Astrocyte (in vitro differentiated cells and primary cell): ENCODE measurements around the gene SSH2. TPM values are rescaled to one million over a fixed set of nuclear protein-coding genes. Genes with fewer than 3 reads are reported as not detected.

Experiments
- DNase-seq: peaks from one replicate; pipeline ENCODE4 v3.0.0-alpha.2; 2010; ENCODE audit warnings: low read depth
- FAIRE-seq: peaks from 2 replicates; lab custom pipeline; 2011; peaks lifted over from hg19 to GRCh38; lab: Jason Lieb, UNC
- H2AFZ ChIP-seq: 2 replicates; pipeline ENCODE4 v1.6.0; 2012; ENCODE audit warnings: low read depth, low read length, inconsistent platforms
- H3K27ac ChIP-seq: 2 replicates; pipeline ENCODE4 v1.5.1; 2011; ENCODE audit warnings: low read depth, low read length, inconsistent platforms
- H3K27me3 ChIP-seq: 2 replicates; pipeline ENCODE4 v1.6.0; 2011; ENCODE audit warnings: low read length, inconsistent platforms; ENCODE audit not compliant: insufficient read depth
- H3K36me3 ChIP-seq: 2 replicates; pipeline ENCODE4 v1.5.1; 2011; ENCODE audit warnings: low read length, inconsistent platforms; ENCODE audit not compliant: insufficient read depth
- H3K4me1 ChIP-seq: 2 replicates; pipeline ENCODE4 v1.5.1; 2011; ENCODE audit warnings: low read length, inconsistent platforms; ENCODE audit not compliant: insufficient read depth
- H3K4me2 ChIP-seq: 2 replicates; pipeline ENCODE4 v1.6.0; 2012; ENCODE audit warnings: low read length, inconsistent platforms
- H3K4me3 ChIP-seq: 2 replicates; pipeline ENCODE4 v1.5.1; 2011; ENCODE audit warnings: low read depth, mild to moderate bottlenecking, low read length, inconsistent platforms; ENCODE audit not compliant: insufficient read depth
- H3K79me2 ChIP-seq: 2 replicates; pipeline ENCODE4 v1.6.0; 2012; ENCODE audit warnings: mild to moderate bottlenecking, low read length, inconsistent platforms; ENCODE audit not compliant: insufficient read depth
- H3K9ac ChIP-seq: 2 replicates; pipeline ENCODE4 v1.6.0; 2012; ENCODE audit warnings: mild to moderate bottlenecking, low read length, inconsistent platforms
- H3K9me3 ChIP-seq: 2 replicates; pipeline ENCODE4 v1.5.1; 2012; ENCODE audit warnings: low read depth, mild to moderate bottlenecking, low read length, inconsistent platforms; ENCODE audit not compliant: insufficient read depth
- H4K20me1 ChIP-seq: 2 replicates; pipeline ENCODE4 v1.6.0; 2012; ENCODE audit warnings: low read length, inconsistent platforms; ENCODE audit not compliant: insufficient read depth
- H3K27ac Mint-ChIP-seq: one replicate; pipeline ENCODE4 v1.8.0; 2021; ENCODE audit warnings: mild to moderate bottlenecking, mixed read lengths; ENCODE audit not compliant: unreplicated experiment
- H3K27me3 Mint-ChIP-seq: one replicate; pipeline ENCODE4 v1.8.0; 2021; ENCODE audit warnings: low read depth, mixed read lengths; ENCODE audit not compliant: unreplicated experiment
- H3K36me3 Mint-ChIP-seq: one replicate; pipeline ENCODE4 v1.8.0; 2021; ENCODE audit warnings: low read depth, mixed read lengths; ENCODE audit not compliant: unreplicated experiment
- H3K4me1 Mint-ChIP-seq: one replicate; pipeline ENCODE4 v1.8.0; 2021; ENCODE audit warnings: low read depth, mixed read lengths; ENCODE audit not compliant: unreplicated experiment
- H3K4me3 Mint-ChIP-seq: one replicate; pipeline ENCODE4 v1.8.0; 2021; ENCODE audit warnings: mild to moderate bottlenecking, moderate library complexity, mixed read lengths; ENCODE audit not compliant: unreplicated experiment
- H3K9me3 Mint-ChIP-seq: one replicate; pipeline ENCODE4 v1.8.0; 2021; ENCODE audit warnings: mild to moderate bottlenecking, mixed read lengths; ENCODE audit not compliant: unreplicated experiment
- EZH2 ChIP-seq: IDR thresholded peaks from 2 replicates; pipeline ENCODE4 v1.6.1; 2012; ENCODE audit warnings: mild to moderate bottlenecking, low read length, inconsistent platforms; ENCODE audit not compliant: insufficient read depth
- total RNA-seq: library from RNA; stranded (reverse); gene quantifications from 2 replicates; pipeline ENCODE4 v1.2.1, GENCODE V29; 2021
- TF ChIP-seq, protein P1 (sequence below): IDR thresholded peaks from 2 replicates; pipeline ENCODE4 v1.5.1; 2011; ENCODE audit warnings: low read depth, mild to moderate bottlenecking, inconsistent platforms, low read length, moderate library complexity; ENCODE audit not compliant: insufficient read depth

The SSH2 gene
- total RNA-seq, 1 donor from 2014 or later: 31.1 TPM

DNA sequence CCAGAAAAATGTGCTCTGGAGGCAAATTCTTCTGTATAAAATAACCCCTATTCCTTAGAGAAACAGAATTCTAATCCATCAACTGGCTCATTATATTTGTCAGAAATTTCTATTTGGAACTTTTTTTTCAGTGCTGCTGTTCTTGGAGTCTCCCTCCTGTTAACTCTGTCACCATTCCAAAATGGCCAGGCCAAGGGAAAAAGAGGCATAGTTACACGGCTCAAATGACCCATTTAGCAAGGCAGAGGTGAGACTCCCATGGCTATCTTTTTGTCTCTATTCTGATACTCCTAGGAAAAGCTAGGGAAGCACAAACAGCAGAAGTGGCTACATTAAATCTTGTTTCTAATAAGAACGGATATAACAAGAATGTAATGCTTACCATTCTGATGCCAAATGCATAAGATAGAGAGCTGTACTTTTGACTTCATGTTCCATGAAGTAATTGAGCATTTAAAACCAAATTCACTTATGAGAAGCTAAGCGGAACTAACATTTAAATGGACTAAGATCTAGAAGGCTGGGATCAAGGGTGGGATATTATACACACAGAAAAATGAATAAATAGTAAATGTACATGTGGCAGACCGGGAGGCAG is 242.9 kb downstream of the SSH2 start:
- Mint-ChIP-seq H3K4me1 (peaks cover 8% of the 10 kb centered on the region), H3K27me3 (no peaks in the 10 kb centered on the region), H3K4me3 (no peak overlapping the region), H3K36me3 (peaks cover 9% of the 10 kb centered on the region), H3K27ac (no peak overlapping the region), H3K9me3 (no peaks in the 10 kb centered on the region)
- Histone ChIP-seq H3K4me3 (no peak overlapping the region), H3K9ac (no peak overlapping the region), H3K79me2 (no peaks in the 10 kb centered on the region), H3K4me2 (no peak overlapping the region), H3K27me3 (no peaks in the 10 kb centered on the region), H3K4me1 (no peaks in the 10 kb centered on the region), H3K27ac (no peak overlapping the region), H3K9me3 (no peaks in the 10 kb centered on the region), H4K20me1 (no peaks in the 10 kb centered on the region), H2AFZ (no peak overlapping the region), H3K36me3 (no peaks in the 10 kb centered on the region)
- DNase-seq (no peak), FAIRE-seq (no peak)
- TF ChIP-seq, protein P1, sequence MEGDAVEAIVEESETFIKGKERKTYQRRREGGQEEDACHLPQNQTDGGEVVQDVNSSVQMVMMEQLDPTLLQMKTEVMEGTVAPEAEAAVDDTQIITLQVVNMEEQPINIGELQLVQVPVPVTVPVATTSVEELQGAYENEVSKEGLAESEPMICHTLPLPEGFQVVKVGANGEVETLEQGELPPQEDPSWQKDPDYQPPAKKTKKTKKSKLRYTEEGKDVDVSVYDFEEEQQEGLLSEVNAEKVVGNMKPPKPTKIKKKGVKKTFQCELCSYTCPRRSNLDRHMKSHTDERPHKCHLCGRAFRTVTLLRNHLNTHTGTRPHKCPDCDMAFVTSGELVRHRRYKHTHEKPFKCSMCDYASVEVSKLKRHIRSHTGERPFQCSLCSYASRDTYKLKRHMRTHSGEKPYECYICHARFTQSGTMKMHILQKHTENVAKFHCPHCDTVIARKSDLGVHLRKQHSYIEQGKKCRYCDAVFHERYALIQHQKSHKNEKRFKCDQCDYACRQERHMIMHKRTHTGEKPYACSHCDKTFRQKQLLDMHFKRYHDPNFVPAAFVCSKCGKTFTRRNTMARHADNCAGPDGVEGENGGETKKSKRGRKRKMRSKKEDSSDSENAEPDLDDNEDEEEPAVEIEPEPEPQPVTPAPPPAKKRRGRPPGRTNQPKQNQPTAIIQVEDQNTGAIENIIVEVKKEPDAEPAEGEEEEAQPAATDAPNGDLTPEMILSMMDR: no peak
- no peak for TF ChIP-seq EZH2

DNA sequence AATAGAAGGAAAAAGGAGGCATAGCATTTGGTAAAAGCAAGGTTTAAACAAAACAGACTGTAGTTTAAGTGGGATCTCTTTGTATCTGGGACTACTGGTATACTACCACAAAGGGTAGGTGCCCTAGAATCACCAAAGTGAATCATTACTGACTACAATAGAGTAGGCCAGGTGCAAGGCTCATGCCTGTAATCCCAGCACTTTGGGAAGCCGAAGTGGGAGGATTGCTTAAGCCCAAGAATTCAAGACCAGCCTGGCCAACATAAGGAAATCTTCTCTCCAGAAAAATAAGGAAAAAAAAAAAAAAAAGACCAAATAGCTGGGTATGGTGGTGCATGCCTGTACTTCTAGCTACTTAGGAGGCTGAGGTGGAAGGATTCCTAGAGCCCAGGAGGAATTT is 246.5 kb downstream of the SSH2 start:
- no peaks in the 10 kb centered on the region for H3K27me3 Mint-ChIP-seq
- no peak for FAIRE-seq
- H3K27ac Mint-ChIP-seq: no peak overlapping the region
- H3K27me3 ChIP-seq: no peaks in the 10 kb centered on the region
- H3K36me3 ChIP-seq: no peaks in the 10 kb centered on the region
- no peaks in the 10 kb centered on the region for H3K9me3 ChIP-seq
- H3K4me1 ChIP-seq: no peaks in the 10 kb centered on the region
- no peak overlapping the region for H3K4me3 ChIP-seq
- no peak for DNase-seq
- TF ChIP-seq, protein P1: no peak
- TF ChIP-seq EZH2: no peak
- H3K4me3 Mint-ChIP-seq: no peak overlapping the region
- H3K4me2 ChIP-seq: no peak overlapping the region
- no peak overlapping the region for H3K27ac ChIP-seq
- peaks cover 10% of the 10 kb centered on the region for H3K36me3 Mint-ChIP-seq
- H3K9ac ChIP-seq: no peak overlapping the region
- H3K9me3 Mint-ChIP-seq: no peaks in the 10 kb centered on the region
- no peaks in the 10 kb centered on the region for H3K79me2 ChIP-seq
- H4K20me1 ChIP-seq: no peaks in the 10 kb centered on the region
- H2AFZ ChIP-seq: no peak overlapping the region
- H3K4me1 Mint-ChIP-seq: peaks cover 10% of the 10 kb centered on the region

DNA sequence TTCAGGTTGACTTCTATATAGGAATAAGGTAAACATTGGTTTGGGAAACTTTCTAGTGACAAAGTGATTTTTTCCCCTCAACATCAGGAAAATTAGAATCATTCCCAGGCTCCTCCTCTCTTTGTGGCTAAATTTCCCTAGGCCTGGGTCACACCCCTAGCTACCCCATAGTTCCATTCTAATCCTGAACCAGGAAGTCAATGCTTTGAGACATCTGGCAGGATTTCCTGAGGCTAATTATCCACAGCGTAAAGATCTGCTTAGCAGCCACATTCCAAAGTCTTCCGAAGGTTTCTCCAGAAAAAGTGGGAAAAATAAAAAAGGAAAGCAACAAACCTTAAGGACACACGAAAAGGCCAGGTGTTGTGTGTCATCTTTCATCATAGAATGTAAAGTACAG is 247.0 kb downstream of the SSH2 start:
- Histone ChIP-seq H3K4me3 (no peak overlapping the region), H3K36me3 (no peaks in the 10 kb centered on the region), H3K9me3 (no peaks in the 10 kb centered on the region), H4K20me1 (no peaks in the 10 kb centered on the region), H3K27me3 (no peaks in the 10 kb centered on the region), H3K4me1 (no peaks in the 10 kb centered on the region), H3K9ac (no peak overlapping the region), H3K79me2 (no peaks in the 10 kb centered on the region), H3K4me2 (no peak overlapping the region), H3K27ac (no peak overlapping the region), H2AFZ (no peak overlapping the region)
- TF ChIP-seq EZH2: no peak
- TF ChIP-seq, protein P1: no peak
- DNase-seq (no peak), FAIRE-seq (no peak)
- Mint-ChIP-seq H3K27ac (no peak overlapping the region), H3K36me3 (peaks cover 10% of the 10 kb centered on the region), H3K9me3 (no peaks in the 10 kb centered on the region), H3K4me3 (no peak overlapping the region), H3K27me3 (no peaks in the 10 kb centered on the region), H3K4me1 (peaks cover 10% of the 10 kb centered on the region)
